Amniotic epithelial cell (primary cell): ENCODE data around the gene C1orf232.

Source experiments
- DNase-seq: peaks from one replicate; pipeline ENCODE4 v3.0.0-alpha.2; 2010; ENCODE audit warnings: low read depth

The C1orf232 gene

DNA sequence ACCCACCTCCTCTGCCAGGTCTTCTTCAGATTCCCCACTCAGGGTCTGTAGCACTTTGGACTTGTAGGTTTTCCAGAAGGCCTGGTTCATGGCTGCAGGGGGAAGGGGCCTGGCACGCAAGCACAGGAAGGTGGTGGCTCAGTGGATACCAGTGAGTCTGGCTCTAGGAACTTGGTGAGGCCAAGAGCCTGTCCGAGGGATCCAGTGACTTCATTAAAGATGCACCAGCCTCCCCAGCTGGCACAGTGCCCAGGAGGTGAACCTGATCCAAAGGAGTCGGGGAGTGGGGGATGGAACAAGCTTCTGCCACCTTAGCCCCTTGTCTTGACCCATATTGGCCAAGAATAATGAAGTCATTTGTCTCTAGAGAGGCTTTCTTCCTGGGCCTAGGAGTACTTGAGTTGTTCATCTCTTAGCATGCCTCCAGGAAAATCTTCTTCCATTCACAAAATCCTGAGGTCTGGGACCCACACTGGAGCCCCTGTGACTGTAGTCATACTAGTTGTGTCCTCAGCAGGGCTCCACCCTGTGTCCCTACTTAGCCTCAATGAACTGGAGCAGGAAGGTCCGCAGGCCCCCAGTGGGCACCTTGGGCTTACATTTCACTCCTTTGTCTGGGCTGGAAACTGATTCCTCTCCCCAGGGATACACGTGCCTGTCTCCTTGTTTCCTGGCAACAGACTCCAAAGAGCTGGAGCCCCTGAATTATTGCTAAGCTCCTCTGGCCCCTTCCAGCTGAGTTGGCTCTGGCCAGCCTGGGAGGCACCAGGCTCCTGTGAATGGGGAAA lies at the start of gene C1orf232:
Gene C1orf232 (minus strand): TSS at position 554 of the 788 bp plus-strand sequence. CDS start 464 bp downstream, at position 90.
- no peak for DNase-seq

DNA sequence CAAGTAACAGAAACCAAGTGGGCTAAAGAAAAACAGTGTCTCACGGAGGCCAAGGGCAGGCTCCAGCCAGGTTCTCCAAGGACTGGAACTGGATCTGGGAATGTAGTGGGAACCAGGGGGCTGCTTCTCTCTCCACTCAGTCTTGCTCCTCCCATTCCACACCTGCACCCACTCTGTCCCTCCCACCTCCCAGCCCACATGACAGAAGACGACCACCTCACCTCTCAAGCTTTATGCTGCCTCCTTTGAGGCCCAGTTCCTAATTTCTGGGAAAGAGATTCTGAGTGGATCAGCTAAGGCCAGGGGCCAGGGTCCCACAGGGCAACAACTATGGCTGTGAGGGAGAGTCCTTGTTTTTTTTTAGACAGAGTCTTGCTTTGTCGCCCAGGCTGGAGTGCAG lies 46.5 kb upstream of the C1orf232 start:
- no peak for DNase-seq

DNA sequence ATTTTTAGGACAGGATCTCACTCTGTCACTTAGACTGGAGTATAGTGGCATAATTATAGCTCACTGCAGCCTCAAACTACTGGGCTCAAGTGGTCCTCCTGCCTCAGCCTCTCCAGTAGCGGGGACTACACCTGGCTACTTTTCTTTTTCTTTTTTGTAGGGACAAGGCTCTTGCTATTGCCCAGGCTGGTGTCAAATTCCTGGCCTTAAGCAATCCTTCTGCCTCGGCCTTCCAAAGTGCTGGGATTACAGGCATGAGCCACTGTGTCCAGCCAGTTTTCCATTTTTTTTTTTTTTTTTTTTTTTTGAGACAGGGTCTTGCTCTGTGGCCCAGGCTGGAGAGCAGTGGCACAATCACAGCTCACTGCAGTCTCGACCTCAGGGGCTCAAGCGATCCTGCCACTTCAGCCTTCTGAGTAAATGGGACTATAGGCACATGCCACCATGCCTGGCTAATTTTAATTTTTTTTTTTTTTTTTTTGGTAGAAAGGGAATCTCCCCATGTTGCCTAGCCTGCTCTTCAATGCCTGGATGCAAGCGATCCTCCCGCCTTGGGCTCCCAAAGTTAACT lies 44.7 kb upstream of the C1orf232 start:
- DNase-seq, result no peak

DNA sequence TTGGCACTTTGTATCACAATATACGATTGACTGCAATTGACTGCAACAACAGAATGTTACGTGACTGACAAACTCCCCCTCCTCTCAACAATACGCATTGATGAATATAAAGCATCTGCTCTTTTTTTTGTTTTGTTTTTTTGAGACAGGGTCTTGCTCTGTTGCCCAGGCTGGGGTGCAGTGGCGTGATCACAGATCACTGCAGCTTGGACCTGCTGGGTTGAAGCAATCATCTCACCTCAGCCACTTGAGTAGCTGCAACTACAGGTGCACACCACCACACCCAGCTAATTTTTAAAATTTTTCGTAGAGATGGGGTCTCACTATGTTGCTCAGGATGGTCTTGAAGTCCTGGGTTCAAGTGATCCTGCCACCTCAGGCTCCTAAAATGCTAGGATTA lies 44.0 kb upstream of the C1orf232 start:
- DNase-seq, result no peak

DNA sequence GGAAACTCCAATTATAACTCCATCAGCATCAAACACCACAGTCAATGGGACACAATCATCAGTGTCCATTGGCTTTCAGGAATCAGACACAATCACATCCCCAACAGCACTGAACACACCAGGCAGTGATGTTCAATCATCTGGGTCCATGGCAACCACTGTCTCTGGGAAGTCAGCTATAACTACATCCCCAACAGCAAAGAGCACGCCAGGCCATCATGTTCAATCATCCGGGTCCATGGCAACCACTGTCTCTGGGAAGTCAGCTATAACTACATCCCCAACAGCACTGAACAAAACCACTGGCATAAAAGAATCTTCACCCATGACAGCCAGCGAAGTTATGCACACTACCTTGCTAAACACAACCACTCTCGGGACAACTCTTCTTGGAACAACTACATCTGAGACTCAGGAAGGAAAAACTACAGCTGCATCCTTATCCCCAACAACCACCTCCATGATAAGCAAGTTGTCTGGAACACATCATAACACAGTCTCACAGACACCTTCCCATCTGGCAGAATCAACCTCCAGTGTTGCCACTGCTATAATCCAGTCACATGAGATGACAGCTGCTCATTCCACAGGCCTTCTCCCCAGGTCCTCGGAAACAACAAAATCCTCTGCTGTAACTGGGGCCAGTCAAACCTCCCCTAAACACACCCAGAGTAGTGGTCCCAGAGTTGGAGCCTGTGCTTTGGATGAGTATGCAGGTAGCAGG lies 41.5 kb upstream of the C1orf232 start:
- no peak for DNase-seq

DNA sequence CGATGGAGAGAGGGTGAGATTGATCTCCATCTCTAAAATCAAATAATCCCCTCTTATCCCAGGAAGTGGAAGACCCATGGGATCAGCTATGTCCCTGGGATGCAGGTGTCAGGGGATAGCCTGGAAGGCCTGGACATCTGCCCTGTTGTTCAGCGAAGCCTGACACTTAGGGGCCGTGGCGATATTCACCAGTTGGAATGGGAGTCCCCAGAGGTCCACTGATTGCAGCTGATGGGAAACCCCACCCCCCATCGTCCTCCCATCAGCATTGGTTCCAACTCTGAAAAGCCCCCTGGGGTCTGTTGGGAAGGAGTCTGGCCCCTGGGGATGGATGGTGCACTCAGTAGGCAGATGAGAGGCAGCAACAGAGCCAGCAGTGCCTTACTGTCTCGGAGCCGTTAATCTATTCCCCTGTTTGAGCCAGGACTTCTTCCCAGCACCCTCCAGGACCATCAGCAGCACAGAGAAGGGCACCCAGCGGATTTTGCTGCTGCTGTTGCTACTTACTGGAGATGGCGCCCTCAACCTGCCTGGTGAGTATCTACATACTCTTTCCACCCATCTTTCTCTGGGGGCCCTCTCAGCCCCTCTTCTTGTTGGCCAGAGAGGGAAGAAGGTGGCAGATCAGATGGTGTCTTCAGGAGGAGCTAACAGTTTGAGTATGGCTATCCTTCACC lies 35.0 kb upstream of the C1orf232 start:
- DNase-seq, result no peak

DNA sequence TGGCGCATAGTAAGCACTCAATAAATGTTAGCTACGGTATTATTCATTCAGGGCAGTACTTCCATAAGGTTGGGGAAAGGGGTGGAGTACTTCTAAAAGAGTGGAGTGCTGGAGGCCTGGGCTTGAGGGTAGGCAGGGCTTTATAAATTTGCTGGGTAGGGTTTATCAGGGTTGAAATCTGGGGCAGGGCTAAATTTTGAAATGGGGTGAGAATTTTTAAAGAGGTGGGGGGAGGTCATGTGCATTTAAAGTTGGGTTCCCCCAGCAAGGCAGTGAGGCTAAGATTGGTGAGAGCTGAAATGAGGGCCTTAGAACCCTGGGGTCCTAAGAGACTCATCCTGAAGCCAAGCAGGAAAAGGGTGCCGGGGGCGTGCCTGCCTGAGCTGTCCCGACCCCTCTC lies 31.6 kb upstream of the C1orf232 start:
- DNase-seq, result no peak

DNA sequence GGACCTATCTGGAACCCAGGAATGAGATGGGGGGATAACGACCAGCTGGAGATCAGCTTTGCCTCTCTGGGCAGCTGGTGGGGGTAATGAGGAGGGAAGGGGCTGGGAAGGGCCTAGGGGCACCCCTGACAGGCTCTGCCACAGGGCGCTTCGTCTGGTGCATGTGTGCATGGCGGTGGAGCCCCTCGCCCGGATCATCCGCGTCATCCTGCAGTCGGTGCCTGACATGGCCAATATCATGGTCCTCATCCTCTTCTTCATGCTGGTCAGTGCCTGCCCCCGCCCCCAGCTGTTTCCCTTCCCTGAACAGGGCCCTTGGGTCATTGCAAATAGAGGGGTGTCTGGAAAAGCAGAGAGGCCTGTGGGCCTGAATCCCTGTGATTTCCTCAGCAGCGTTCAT lies 29.1 kb upstream of the C1orf232 start:
- DNase-seq, result no peak

DNA sequence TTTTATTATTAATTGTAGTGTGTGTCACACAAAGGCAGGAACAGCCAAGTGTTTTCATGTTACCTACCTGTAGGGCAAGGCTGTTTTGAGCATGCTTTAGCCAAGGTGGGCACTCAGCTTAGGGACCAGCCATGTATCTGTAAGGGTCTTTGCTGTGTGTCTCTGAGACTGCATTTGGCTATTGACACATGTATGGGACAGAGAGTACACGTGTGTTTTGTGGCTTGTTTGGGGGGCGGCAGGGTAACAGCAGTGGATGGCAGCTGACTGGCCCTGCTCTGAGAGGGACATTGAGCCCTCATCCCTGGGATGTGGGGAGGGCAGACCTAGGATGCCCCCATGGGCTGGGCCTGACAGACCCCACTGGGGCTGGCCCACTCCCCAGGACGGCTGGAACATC lies 28.5 kb upstream of the C1orf232 start:
- DNase-seq, result no peak

DNA sequence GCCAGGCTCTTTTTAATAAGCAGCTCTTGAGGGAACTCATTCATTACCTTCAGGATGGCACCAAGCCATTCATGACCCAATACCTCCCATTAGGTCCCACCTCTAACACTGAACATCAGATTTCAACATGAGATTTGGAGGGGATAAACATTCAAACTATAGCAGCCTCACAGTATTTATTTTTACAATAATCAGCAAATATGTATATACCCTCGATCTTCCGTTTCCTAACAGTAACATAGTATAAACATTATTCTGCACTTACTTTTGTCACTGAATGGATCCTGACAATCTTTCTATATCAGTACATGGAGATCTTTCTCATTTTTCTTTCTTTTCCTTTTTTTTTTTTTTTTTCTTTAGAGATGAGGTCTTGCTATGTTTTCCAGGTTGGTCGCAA lies 27.0 kb upstream of the C1orf232 start:
- DNase-seq, result no peak

DNA sequence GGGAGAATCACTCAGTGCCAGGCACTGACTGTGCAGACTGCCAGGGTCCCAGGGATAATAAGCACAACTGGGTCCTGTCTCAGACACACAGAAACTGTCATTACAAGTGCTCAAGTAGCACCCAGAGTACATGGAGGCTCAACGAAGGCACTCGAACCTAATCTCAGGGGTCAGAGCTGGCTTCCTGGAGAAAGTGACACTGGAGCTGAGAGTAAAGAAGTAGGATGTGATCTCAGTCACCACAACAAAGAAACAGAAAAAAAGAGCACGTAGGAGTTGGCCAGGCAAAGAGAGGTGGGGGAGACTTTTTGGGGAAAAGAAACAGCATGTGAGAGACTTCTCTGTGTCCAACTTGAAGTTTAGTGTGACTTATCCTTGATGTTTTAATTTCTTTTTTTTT lies 23.0 kb upstream of the C1orf232 start:
- DNase-seq, result no peak

DNA sequence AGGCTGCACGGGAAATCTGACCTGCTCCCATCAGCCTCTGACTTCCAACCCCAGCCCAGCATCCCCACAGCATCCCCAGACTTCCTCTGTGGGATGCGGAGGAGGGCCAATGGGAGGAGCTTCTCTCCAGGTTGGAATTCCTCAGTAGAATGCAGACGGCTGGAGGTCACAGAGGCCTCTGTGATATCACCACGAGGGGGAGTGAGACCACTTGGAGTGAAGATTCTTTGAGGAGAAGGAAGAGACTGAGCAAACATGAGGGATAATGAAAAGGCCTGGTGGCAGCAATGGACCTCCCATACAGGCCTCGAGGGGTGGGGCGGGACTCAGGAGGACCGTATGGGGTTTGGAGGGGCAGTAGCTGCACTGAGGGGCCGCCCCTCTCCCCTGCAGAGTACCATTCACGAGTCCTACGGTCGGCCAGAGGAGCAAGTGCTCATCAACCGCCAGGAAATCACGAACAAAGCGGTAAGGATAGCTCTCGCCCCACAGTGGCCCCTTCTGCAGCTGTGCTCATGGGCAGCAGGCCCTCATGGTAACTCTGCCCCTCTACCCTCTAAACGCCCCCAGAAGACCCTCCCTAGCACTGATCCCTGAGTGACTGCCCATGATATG lies 21.7 kb upstream of the C1orf232 start, which contains the start of gene CATSPER4:
Gene CATSPER4 (plus strand): TSS at position 230 of the 615 bp plus-strand sequence. CDS start 26 bp downstream, at position 256.
- peak; percentile 71 for DNase-seq

DNA sequence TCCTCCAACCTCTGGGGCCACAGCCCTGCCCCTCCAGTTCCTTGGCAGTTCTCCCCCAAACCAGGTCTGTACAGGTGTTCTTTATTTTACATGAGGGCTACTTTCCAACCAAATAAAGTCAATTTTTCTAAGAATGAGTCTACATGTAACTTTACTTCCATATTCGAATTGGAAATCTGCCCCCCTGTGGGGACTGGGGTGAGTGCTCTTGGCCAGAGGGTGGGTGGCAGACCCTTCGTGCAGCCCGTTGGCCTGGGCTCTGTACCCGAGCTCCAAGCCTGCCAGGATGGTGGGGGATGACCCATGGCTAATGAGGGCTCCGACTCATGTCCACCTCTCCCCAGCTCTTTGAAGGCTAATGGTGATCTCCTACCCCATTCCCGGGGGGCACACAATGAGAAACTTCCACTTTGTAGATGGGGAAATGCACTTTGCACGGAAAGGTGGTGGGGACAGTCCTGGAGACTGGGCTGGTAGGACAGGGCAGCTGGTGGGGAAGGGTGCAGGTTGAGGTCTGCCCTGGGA lies 21.1 kb upstream of the C1orf232 start:
- no peak for DNase-seq

DNA sequence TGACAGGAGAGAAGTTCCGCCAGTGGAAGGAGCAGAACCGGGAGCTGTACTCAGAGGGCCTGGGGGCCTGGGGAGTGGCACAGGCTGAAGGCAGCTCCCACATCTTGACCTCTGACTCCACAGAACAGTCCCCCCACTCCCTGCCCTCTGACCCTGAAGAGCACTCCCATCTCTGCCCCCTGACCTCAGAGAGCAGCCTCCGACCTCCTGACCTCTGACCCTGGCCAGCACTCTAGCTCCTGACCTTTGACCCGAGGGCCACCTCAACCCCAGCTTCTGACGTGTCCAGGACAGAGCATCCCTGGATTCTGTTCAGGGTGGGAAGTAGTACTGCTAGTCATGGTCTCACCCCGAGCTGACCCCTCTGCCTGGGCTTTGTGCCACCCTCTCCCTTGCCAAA lies 20.6 kb upstream of the C1orf232 start:
- DNase-seq, result no peak

DNA sequence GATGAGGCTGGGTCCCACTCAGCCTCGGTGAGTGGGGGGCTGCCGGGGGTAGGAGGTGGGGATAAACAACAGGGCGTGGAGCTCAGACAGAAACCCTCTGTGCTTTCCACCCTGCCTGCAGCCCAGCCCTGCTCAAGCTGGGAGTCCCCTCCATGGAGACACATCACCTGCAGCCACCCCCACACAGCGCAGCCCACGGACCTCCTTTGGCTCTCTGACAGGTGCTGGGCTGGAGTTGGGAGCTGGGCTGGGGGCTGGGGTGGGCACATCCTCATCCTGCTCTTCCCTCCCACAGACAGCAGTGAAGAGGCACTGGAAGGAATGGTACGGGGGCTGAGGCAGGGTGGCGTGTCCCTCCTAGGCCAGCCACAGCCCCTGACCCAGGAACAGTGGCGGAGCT lies 19.7 kb upstream of the C1orf232 start:
- no peak for DNase-seq

DNA sequence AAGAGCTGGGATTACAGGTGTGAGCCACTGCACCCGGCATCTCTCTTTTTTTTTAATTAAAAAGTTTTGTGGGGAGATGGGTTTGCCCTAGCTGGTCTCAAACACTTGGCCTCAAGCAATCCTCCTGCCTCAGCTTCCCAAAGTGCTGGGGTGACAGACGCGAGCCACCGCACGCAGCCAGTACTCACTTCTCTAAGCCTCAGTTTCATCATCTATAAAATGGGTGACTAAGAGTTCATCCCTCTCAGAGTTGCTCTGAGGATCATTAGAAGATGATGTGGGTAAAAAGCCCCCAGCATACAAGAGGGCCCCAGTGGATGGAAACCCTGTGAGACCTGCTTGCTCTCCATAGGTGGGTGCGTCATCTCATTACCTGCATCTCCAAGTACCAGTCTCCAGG lies 19.1 kb upstream of the C1orf232 start:
- no peak for DNase-seq

DNA sequence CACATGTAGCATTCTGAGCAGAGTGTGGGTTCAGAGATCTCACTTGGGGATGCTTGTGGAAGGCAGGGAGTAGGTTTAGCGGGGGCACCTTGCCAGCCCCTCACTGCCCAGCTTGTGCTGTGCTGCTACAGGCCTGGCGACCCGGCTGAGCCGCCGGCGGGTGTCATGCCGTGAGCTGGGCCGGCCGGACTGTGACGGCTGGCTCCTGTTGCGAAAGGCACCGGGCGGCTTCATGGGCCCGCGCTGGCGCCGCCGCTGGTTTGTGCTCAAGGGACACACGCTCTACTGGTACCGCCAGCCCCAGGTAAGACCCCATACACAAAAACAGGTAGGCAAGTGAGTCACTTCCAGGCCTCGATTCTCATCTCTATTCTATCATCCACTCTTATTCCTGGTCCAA lies 16.1 kb upstream of the C1orf232 start:
- no peak for DNase-seq

DNA sequence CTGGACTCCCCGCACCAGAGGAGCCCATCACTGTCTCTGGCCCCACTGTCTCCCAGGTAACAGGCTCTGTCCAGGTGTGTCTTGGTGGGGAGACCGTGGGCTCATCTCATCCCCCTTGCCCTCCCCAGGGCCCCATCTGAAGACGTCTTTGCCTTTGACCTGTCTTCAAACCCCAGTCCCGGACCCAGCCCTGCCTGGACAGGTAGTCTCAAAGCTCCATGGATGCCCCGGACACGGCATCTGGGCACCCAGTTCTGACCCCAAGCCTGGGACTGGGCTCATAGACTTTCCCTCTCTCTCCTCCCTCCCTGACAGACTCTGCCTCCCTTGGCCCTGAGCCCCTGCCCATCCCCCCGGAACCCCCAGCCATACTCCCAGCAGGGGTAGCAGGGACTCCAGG lies 15.3 kb upstream of the C1orf232 start:
- DNase-seq, result no peak

DNA sequence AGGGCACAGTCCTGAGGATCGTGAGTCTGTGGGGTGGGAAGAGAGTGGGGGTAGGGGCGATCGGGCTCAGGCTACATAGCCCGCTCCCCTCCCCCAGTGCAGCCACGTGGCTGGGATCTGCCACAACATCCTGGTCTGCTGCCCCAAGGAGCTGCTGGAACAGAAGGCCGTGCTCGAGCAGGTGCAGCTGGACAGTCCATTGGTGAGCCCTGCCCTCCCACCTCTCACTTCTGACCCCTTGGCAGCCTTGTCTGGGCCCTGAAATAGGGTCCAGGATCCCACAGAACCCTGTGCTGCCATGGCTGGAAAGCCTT lies 13.6 kb upstream of the C1orf232 start:
- no peak for DNase-seq

DNA sequence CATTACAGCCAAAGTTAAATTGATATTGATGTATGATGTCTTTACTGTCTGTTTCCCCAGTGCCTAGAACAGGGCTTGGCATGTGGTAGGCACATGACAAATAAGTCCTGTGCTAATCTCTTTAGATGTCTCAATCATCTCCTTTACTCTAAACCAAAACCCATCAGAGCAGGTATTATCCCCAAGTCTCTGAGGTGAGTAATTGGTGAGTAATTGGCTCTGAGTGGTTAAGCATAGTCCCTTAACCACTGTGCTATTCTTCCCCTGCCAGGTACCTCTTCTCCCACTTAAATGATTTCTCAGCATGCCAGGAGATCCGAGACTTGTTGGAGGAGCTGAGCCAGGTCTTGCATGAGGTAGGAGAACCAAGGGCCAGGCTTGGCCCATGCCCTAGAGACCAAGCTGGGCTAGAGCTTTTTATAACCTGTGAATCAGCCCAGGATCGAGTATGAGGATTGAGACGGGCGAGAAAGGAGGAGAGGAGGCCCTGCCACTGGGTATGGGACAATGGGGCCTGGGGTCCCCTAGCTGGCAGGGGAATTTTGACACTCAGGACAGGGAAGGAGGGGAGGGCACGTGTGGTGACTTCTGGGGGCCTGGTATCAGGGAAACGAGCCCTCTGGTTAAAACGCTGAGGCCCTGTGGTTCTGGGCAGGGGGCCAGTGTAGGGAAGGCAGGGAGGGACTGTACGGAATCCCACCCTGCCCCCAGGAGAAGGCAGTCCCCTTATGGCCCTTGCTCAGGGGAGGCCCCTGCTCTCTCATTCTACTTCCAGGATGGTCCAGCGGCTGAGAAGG lies 13.0 kb upstream of the C1orf232 start:
- peak; percentile 33 for DNase-seq

DNA sequence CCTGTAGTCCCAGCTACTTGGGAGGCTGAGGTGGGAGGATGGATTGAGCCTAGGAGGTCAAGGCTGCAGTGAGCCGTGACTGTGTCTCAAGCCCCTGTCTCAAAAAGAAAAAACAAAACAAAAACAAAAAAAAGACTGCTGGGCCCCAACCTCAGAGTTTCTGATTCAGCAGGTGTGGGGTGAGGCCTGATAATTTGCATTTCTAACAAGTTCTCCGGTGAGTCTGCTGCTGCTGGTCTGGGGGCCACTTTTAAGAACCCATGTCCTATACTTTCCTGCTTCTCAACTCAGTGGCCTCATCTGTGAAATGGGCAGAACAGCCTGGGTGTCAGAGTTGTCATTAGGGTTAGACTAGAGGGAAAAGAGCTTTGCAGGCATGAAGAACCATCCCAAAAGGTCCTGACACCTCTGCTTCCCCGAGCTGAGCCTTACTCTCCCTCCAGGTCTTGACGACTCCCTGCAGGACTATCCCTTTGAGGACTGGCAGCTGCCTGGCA lies 11.3 kb upstream of the C1orf232 start:
- DNase-seq, result no peak
